ENCODE data around the gene FAM156A.
"Not testable (repeated sequence)": the region's sequence is repeated elsewhere in the genome, so short reads cannot be mapped to it uniquely, and the experiment has no call there.

FAM156A gene, protein sequence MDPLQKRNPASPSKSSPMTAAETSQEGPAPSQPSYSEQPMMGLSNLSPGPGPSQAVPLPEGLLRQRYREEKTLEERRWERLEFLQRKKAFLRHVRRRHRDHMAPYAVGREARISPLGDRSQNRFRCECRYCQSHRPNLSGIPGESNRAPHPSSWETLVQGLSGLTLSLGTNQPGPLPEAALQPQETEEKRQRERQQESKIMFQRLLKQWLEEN

GRCh38 chrX:52958113-52958959, at the start of gene FAM156A:
Gene FAM156A (minus strand): TSS chrX:52958518. CDS start chrX:52948588, 9,930 bp downstream.
- H3K27ac ChIP-seq: not testable (repeated sequence)

DNA sequence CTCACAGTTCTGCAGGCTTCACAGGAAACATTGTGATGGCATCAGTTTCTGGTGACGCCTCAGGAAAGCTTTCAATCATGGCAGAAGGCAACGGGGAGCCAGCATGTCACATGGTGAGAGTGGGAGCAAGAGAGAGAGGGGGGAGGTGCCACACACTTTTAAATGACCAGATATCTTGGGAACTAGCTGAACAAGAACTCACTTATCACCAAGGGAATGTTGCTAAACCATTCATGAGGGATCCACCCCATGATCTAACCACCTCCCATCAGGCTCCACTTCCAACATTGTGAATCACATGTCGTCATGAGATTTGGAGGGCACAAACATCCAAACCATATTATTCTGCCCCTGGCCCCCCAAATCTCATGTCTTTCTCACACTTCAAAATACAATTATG, 47.0 kb upstream of the FAM156A start:
- H3K27ac ChIP-seq: no peak overlapping the region
- TF ChIP-seq CTCF (IDR thresholded peaks at IDR 0.05) (no peak), ZFX (IDR thresholded peaks at IDR 0.05; ENCODE audit: borderline replicate concordance) (no peak)

DNA sequence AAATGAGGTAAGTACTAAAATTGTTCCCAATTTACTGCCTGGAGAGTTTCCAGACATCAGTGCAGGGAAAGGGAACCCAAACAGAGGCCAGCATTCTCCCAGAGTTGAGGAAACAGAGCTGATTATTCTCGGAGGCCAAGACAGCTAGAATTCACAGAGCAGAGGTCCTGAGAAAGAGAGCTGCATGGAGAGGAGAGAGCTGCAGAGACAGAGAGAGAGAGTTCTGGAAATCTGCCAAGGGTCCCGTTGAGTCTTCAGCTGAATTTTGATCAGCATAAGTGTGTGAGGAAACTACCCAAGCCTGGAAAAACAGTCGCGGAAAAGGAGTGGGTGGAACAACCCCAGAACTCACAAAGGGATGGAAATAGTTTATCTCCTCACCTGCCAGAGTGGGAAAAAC, 46.5 kb upstream of the FAM156A start:
- TF ChIP-seq CTCF (IDR thresholded peaks at IDR 0.05) (no peak), ZFX (IDR thresholded peaks at IDR 0.05; ENCODE audit: borderline replicate concordance) (no peak)
- H3K27ac ChIP-seq: no peak overlapping the region

DNA sequence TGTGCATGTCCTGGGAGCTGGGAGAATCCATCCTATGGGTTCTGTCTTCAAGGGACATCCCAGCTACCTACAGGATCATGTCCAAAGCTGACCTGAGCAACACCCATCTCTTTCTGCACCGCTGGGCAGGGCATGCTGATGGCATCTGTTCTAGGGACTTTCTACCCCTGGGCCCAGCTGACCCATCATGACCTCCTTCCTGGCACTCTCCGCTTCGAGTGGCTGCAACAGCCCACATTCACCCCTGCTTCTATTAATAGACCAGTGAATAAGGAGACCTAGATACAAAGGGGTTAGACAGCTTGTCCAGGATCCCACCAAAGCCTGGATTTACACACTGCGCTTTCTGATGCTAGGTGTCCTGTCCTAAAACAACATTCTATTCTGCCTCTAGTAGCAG, 45.7 kb upstream of the FAM156A start:
- no peak overlapping the region for H3K27ac ChIP-seq
- TF ChIP-seq CTCF (IDR thresholded peaks at IDR 0.05): no peak
- TF ChIP-seq ZFX (IDR thresholded peaks at IDR 0.05; ENCODE audit: borderline replicate concordance): no peak

GRCh38 chrX:53003111-53003510, 44.8 kb upstream of the FAM156A start:
- no peak overlapping the region for H3K27ac ChIP-seq
- TF ChIP-seq CTCF (IDR thresholded peaks at IDR 0.05) (no peak), ZFX (IDR thresholded peaks at IDR 0.05; ENCODE audit: borderline replicate concordance) (no peak)

DNA sequence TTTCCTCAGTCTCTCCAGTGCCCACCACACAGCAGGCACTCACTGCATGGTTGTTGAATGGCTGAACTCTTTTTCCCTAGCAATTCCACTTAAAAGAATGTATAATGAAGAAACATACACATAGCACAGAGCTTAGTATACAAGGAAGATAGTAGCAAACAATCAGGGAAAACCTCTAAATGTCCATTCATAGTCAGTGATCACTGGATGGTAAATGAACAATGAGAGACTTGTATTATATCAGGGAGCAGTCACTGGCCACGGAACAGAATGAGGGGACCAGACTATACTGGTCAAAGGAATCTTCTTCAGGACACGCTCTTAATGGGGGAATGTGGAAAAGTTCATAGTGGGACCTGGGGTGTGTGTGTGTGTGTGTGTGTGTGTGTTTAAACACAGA, 43.6 kb upstream of the FAM156A start:
- TF ChIP-seq ZFX (IDR thresholded peaks at IDR 0.05; ENCODE audit: borderline replicate concordance) (no peak), CTCF (IDR thresholded peaks at IDR 0.05) (no peak)
- no peak overlapping the region for H3K27ac ChIP-seq

DNA sequence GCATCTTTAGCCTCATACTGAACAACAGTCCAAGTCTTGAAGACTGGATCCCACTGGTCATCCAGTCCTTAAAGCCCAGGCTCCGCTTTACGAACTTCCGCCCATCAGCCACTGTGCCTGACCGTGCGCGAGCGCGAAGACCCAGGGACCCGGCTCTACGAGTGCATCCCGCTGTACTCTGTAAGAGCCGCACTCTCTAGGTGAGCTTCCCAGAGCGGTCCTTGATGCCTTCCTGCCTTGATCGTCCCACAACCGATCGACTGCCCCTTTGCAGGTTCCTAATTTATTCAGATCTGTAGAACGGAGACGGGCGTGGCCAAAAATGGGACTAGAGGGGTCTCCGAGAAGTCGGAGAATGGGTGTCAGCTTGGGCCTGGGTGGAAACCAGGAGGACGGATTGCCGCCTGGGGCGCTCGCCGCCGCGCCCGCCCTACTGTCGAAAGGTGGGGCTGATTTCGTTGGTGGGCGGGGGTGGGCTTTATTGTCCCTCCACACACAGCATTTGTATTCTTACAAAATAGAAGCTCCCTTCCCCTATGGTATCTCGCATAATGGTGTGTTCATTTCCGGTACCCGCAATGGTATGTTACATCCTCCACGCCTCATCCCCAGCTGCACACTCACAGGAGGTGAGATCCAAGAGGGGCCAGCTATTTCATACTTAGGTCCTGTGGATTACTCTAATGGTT, 42.3 kb upstream of the FAM156A start:
- TF ChIP-seq CTCF (IDR thresholded peaks at IDR 0.05): no peak
- no peak for TF ChIP-seq ZFX (IDR thresholded peaks at IDR 0.05; ENCODE audit: borderline replicate concordance)
- no peak overlapping the region for H3K27ac ChIP-seq

All from 22Rv1 (cell line).